HL-60 (cell line): Measurements from ENCODE around the gene SIPA1L3.

Experiments used
- DNase-seq, 2 experiments: peaks; one replicate each; pipeline ENCODE4 v3.0.0-alpha.2; 2010 to 2020; ENCODE audit warnings: low read depth in 1 of 2, low spot score in 1 of 2
- H3K27ac ChIP-seq: fragments of 250-450 bp; sonication (Bioruptor Pico); replicated peaks from 2 replicates; pipeline ENCODE4 v1.5.1; 2020; ENCODE audit warnings: mild to moderate bottlenecking, moderate library complexity
- H3K27me3 ChIP-seq: fragments of 250-450 bp; sonication (Bioruptor Pico); 2 replicates; pipeline ENCODE4 v1.5.1; 2021; ENCODE audit warnings: mild to moderate bottlenecking, moderate library complexity; ENCODE audit not compliant: insufficient read depth, poor library complexity, severe bottlenecking
- H3K4me3 ChIP-seq: replicated peaks from 2 replicates; pipeline ENCODE4 v1.5.1; 2011; ENCODE audit warnings: mild to moderate bottlenecking, control low read depth, low read length; ENCODE audit not compliant: insufficient read depth
- GABPA ChIP-seq: IDR thresholded peaks from 2 replicates; pipeline ENCODE4 v1.6.1; 2012; ENCODE audit warnings: low read depth
- POLR2AphosphoS5 ChIP-seq: IDR thresholded peaks from 2 replicates; pipeline ENCODE4 v1.6.1; 2012; ENCODE audit warnings: low read depth
- SPI1 ChIP-seq: IDR thresholded peaks from 2 replicates; pipeline ENCODE4 v1.6.1; 2012; ENCODE audit warnings: low read depth, mild to moderate bottlenecking, borderline replicate concordance
- TF ChIP-seq, protein P1 (sequence below): IDR thresholded peaks from 2 replicates; pipeline ENCODE4 v1.6.1; 2012; ENCODE audit warnings: low read depth; ENCODE audit not compliant: insufficient replicate concordance
- TF ChIP-seq, protein P2 (sequence below): IDR thresholded peaks from one replicate; pipeline ENCODE4 v1.5.1; 2011; ENCODE audit warnings: low read length, control low read depth, inconsistent platforms; ENCODE audit not compliant: insufficient read depth

SIPA1L3 gene

DNA sequence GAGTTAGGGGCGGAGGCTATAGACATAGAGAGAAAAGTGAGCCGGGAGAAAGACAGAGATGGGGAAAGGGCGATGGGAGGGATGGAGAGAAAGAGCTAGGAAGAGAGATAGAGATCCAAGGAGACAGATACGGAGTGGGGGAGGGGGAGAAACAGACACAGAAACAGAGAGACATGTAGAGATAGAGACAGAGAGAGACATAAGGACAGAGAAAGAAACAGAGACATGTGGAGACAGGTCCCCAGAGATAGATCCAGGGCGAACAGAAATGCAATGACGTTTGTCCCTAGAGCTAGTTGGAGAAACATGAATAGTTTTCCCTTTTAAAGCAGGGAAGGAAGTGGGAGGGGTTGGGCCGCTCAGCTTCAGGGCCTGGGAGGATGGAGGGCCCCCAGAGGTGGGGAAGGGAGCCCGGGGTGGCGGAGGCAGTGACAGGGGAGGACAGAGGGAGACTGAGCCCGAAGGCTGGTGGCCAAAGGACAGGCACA lies 344.6 kb downstream of the SIPA1L3 start:
- TF ChIP-seq POLR2AphosphoS5 (no peak), GABPA (no peak), SPI1 (no peak)
- TF ChIP-seq, protein P1, sequence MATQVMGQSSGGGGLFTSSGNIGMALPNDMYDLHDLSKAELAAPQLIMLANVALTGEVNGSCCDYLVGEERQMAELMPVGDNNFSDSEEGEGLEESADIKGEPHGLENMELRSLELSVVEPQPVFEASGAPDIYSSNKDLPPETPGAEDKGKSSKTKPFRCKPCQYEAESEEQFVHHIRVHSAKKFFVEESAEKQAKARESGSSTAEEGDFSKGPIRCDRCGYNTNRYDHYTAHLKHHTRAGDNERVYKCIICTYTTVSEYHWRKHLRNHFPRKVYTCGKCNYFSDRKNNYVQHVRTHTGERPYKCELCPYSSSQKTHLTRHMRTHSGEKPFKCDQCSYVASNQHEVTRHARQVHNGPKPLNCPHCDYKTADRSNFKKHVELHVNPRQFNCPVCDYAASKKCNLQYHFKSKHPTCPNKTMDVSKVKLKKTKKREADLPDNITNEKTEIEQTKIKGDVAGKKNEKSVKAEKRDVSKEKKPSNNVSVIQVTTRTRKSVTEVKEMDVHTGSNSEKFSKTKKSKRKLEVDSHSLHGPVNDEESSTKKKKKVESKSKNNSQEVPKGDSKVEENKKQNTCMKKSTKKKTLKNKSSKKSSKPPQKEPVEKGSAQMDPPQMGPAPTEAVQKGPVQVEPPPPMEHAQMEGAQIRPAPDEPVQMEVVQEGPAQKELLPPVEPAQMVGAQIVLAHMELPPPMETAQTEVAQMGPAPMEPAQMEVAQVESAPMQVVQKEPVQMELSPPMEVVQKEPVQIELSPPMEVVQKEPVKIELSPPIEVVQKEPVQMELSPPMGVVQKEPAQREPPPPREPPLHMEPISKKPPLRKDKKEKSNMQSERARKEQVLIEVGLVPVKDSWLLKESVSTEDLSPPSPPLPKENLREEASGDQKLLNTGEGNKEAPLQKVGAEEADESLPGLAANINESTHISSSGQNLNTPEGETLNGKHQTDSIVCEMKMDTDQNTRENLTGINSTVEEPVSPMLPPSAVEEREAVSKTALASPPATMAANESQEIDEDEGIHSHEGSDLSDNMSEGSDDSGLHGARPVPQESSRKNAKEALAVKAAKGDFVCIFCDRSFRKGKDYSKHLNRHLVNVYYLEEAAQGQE, result no peak
- TF ChIP-seq, protein P2, sequence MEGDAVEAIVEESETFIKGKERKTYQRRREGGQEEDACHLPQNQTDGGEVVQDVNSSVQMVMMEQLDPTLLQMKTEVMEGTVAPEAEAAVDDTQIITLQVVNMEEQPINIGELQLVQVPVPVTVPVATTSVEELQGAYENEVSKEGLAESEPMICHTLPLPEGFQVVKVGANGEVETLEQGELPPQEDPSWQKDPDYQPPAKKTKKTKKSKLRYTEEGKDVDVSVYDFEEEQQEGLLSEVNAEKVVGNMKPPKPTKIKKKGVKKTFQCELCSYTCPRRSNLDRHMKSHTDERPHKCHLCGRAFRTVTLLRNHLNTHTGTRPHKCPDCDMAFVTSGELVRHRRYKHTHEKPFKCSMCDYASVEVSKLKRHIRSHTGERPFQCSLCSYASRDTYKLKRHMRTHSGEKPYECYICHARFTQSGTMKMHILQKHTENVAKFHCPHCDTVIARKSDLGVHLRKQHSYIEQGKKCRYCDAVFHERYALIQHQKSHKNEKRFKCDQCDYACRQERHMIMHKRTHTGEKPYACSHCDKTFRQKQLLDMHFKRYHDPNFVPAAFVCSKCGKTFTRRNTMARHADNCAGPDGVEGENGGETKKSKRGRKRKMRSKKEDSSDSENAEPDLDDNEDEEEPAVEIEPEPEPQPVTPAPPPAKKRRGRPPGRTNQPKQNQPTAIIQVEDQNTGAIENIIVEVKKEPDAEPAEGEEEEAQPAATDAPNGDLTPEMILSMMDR, result no peak
- no peak for DNase-seq
- H3K27me3 ChIP-seq, result peaks cover 23% of the 10 kb centered on the region
- no peak overlapping the region for H3K27ac ChIP-seq
- no peak overlapping the region for H3K4me3 ChIP-seq

DNA sequence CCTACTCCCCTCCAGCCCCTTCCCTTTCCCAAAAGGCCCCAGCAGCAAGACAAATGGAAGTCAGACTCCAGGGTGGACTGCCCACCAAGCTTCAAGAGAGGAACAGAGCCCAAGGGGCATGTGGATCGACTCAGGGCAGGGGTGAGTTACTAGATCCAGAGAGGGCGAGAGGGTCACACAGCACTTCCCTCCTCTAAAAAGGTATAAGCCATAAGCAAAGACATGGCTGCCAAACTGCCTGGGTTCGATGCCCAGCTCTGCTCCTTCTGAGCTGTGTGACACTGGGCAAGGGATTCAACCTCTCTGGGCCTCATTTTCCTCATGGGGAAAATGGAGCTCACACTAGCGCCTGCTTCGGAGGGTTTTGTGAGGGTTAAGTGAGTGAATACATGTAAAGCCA lies 345.4 kb downstream of the SIPA1L3 start:
- DNase-seq, result no peak
- no peak overlapping the region for H3K4me3 ChIP-seq
- peaks cover 29% of the 10 kb centered on the region for H3K27me3 ChIP-seq
- H3K27ac ChIP-seq, result no peak overlapping the region
- no peak for TF ChIP-seq POLR2AphosphoS5
- TF ChIP-seq, protein P1, result no peak
- TF ChIP-seq GABPA, result no peak
- TF ChIP-seq SPI1, result no peak
- TF ChIP-seq, protein P2, result no peak

DNA sequence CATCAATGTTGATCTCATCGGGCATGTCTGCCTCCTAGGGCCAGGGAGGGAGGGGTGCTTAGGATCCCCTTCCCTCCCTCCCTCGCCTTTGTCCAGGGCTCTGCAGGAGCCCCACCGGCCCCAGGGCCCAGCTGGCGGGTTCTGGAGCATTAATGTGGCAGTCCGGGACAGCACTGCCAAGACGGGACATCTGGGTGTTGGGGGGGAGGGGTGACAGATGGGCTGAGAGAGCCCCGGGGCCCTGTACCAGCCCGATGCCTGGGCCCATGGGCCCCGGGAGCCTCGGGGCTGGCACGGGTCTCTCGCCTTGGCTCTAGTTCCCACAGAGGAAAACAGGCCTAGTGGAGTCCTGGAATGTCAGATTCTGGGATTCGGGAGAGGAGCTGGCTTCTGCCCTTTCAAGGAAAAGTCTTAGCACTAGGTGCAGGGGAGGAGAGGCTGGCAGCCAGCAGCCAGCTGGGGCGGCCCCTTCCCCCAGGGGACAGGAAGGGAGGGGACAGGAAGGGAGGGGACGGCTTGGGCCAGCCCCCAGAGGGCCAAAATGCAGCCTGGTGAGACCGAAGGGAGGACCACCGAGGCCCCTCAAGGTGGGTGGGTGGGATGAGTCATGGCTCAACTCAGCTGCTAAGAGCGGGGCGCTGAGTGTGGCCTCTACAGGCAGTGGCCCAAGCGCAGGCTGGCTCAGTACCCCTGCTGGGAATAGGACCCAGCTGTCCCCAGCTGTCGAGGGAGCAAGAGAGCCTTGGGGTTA lies 346.1 kb downstream of the SIPA1L3 start:
- TF ChIP-seq GABPA (no peak), SPI1 (no peak), POLR2AphosphoS5 (no peak)
- TF ChIP-seq, protein P1, result no peak
- TF ChIP-seq, protein P2, result no peak
- Histone ChIP-seq H3K27me3 (peaks cover 29% of the 10 kb centered on the region), H3K27ac (no peak overlapping the region), H3K4me3 (no peak overlapping the region)
- no peak for DNase-seq
